HG02798 (cell line): ENCODE results near the gene HGFAC.

Source experiments
- ATAC-seq: cut with Tn5 transposase; IDR thresholded peaks from one replicate; pipeline ENCODE4 v1.9.1; 2021; ENCODE audit warnings: mild to moderate bottlenecking; ENCODE audit not compliant: unreplicated experiment, poor library complexity

HGFAC gene

GRCh38 chr4:3497523-3498389, 56.0 kb downstream of the HGFAC start:
- ATAC-seq, result no peak

- ATAC-seq, result no peak
These were observed 56.6 kb downstream of the HGFAC start for GRCh38 chr4:3498407-3498806.
